HEK293T (cell line): ENCODE data around the gene METTL26.

Experiments
- CTBP1 ChIP-seq: fragments of 450-650 bp; IDR thresholded peaks from 2 replicates; pipeline ENCODE4 v1.6.1; 2016; ENCODE audit warnings: borderline replicate concordance
- ELF4 ChIP-seq: fragments of 450-650 bp; IDR thresholded peaks from 2 replicates; pipeline ENCODE4 v1.6.1; 2017; ENCODE audit warnings: antibody characterized with exemption
- FOXA1 ChIP-seq: fragments of 450-650 bp; IDR thresholded peaks from 2 replicates; pipeline ENCODE4 v1.6.1; 2016; ENCODE audit warnings: mild to moderate bottlenecking
- FOXK2 ChIP-seq: fragments of 450-650 bp; IDR thresholded peaks from 2 replicates; pipeline ENCODE4 v1.6.1; 2016; ENCODE audit warnings: mild to moderate bottlenecking
- FOXM1 ChIP-seq: fragments of 450-650 bp; IDR thresholded peaks from 2 replicates; pipeline ENCODE4 v1.6.1; 2017; ENCODE audit warnings: mild to moderate bottlenecking, borderline replicate concordance
- HDGF ChIP-seq: fragments of 450-650 bp; IDR thresholded peaks from 2 replicates; pipeline ENCODE4 v1.6.1; 2017; ENCODE audit warnings: antibody characterized with exemption, borderline replicate concordance
- NFRKB ChIP-seq: fragments of 450-650 bp; IDR thresholded peaks from 2 replicates; pipeline ENCODE4 v1.6.1; 2016; ENCODE audit warnings: mild to moderate bottlenecking, moderate library complexity
- PKNOX1 ChIP-seq: fragments of 450-650 bp; IDR thresholded peaks from 2 replicates; pipeline ENCODE4 v1.6.1; 2016
- SP1 ChIP-seq: fragments of 450-650 bp; IDR thresholded peaks from 2 replicates; pipeline ENCODE4 v1.6.1; 2017
- SUZ12 ChIP-seq: fragments of 450-650 bp; IDR thresholded peaks from 2 replicates; pipeline ENCODE4 v1.6.1; 2016; ENCODE audit warnings: mild to moderate bottlenecking

GRCh38 chr16:603933-604332 lies 32.2 kb downstream of the METTL26 start:
- TF ChIP-seq FOXK2 (no peak), PKNOX1 (no peak), SUZ12 (no peak), NFRKB (no peak), ELF4 (no peak), FOXM1 (no peak), HDGF (no peak), CTBP1 (no peak), FOXA1 (no peak), SP1 (no peak)
